ENCODE results near the gene FUBP1.
"Not testable (repeated sequence)": the region's sequence is repeated elsewhere in the genome, so short reads cannot be mapped to it uniquely, and the experiment has no call there.

The FUBP1 gene, protein sequence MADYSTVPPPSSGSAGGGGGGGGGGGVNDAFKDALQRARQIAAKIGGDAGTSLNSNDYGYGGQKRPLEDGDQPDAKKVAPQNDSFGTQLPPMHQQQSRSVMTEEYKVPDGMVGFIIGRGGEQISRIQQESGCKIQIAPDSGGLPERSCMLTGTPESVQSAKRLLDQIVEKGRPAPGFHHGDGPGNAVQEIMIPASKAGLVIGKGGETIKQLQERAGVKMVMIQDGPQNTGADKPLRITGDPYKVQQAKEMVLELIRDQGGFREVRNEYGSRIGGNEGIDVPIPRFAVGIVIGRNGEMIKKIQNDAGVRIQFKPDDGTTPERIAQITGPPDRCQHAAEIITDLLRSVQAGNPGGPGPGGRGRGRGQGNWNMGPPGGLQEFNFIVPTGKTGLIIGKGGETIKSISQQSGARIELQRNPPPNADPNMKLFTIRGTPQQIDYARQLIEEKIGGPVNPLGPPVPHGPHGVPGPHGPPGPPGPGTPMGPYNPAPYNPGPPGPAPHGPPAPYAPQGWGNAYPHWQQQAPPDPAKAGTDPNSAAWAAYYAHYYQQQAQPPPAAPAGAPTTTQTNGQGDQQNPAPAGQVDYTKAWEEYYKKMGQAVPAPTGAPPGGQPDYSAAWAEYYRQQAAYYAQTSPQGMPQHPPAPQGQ

DNA sequence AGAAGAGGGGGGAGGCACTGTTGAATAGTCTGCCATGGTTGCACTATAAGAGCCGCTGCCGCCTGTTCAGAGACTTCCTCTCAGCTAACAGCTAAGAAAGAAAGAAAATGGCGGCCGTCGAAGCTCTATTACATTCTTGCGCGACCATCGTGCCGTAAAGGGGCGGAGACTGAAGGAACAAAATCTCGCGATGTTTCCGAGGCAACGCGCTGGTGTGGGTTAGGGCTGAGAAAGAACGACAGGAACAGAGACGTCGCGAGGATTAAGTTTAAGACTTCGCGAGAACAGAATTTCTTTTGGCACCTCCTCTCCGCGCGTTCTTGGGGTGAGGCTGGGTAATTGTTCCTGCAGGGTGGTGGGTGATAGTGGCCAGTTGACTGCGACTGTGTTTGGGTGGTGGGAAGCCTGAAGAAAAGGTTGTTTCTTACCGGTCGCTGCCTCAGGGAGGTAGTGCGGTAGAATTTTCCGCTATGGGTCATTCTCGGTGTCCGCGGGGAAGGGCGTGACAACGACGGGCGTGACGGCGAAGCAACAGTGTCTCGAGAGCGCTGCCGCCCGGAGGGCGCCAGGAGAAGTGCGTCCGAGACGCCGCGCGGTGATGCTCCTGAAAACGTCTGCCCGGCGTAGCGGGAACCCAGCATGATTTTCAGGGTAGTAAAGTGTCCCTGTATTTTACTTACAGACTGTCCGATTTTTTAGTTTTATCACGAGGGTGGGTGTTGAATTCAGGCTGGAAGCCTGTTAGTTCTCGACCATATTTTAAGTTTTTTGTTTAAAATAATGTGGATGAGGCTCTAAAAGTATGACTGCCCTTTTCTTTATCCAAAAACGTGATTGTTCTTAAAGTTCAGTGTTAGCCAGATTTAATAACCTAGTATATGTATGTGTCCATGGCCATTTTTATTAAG lies at the start of gene FUBP1:
TSS of gene FUBP1 (minus strand) at position 104 of the 908 bp plus-strand sequence. CDS start at position 36, 68 bp downstream.
- DNase-seq, result peak; percentile 99

DNA sequence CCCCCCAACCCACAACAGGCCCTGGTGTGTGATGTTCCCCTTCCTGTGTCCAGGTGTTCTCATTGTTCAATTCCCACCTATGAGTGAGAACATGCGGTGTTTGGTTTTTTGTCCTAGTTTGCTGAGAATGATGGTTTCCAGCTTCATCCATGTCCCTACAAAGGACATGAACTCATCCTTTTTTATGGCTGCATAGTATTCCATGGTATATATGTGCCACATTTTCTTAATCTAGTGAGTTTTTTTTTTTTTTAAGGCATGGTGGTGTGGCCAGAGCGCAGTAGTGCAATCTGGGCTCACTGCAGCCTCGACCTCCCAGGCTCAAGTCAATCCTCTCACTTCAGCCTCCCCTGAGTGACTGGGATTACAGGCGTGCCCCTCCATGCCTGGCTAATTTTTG lies 42.3 kb upstream of the FUBP1 start:
- DNase-seq, result not testable (repeated sequence)

GRCh38 chr1:78019024-78019423 lies 40.2 kb upstream of the FUBP1 start:
- DNase-seq, result no peak

GRCh38 chr1:78015148-78015547 lies 36.3 kb upstream of the FUBP1 start:
- DNase-seq, result no peak

DNA sequence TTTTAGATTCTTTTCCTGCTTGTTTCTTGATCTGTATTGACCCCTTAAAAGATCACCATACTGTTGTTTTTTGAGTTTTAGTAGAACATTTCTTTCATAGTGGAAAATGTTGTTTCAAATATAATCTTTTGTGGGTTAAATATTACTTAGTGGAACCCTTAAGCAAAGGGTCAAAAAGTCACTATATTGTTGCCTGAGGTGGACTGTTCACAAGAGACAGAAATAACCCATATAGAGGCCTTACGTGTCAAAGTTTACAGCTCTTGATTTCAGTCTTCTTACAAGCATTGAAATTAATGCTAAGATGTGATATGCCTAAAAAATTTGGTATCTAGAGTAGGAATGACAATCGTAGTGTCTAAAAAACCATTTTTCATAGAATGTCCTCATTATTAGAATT lies 32.2 kb upstream of the FUBP1 start:
- no peak for DNase-seq

- DNase-seq, result no peak
Measured at GRCh38 chr1:78009836-78010235, 31.0 kb upstream of the FUBP1 start.

DNA sequence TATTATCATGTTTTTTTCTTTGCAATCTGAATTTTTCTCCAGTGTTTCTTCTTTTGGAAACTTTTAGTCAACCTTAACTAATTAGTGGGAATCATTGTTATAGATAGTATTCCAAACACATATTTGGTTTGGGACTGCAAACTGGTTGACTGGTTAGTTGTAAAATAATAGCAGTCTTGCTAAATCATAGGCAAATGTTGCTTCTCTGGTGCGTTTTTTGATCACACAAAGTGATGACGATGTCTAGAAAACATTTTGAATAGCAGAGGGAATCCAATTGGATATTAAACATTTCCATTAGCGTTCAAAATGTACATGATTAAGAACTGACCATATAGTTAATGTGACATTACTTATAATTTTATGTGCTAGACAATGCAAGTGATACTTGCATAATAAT lies 30.4 kb upstream of the FUBP1 start:
- DNase-seq, result no peak

- DNase-seq, result no peak
Measured at GRCh38 chr1:78007677-78008341, 28.9 kb upstream of the FUBP1 start.

DNA sequence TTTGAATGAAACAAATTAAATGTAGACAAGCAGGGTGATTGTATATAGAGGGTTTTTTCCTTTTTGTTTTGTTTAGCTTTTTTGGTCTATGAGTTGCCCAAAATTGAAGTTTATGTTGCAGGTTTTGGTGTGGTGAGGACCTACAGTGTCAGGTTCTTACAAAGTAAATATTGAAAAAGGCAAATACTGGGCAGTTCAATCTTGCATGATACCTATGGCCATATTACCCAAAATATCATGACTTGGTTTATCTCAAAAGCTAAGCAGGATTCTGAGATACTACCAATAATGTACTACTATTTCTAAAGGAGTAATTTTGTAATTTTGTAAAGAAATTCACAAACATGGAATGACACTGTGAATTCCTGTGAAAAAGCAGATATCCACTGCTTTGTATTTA lies 27.6 kb upstream of the FUBP1 start:
- DNase-seq, result no peak

GRCh38 chr1:78005755-78006154 lies 26.9 kb upstream of the FUBP1 start:
- DNase-seq, result peak; percentile 28

- DNase-seq, result no peak
Measured at GRCh38 chr1:78005448-78005722, 26.5 kb upstream of the FUBP1 start.

- DNase-seq, result peak; percentile 93
Measured at GRCh38 chr1:78004719-78005447, 26.0 kb upstream of the FUBP1 start, which contains the start of gene DNAJB4. Gene DNAJB4, plus strand, starts transcription at chr1:78004939. Its CDS starts 172 bp downstream, at chr1:78005111.

DNA sequence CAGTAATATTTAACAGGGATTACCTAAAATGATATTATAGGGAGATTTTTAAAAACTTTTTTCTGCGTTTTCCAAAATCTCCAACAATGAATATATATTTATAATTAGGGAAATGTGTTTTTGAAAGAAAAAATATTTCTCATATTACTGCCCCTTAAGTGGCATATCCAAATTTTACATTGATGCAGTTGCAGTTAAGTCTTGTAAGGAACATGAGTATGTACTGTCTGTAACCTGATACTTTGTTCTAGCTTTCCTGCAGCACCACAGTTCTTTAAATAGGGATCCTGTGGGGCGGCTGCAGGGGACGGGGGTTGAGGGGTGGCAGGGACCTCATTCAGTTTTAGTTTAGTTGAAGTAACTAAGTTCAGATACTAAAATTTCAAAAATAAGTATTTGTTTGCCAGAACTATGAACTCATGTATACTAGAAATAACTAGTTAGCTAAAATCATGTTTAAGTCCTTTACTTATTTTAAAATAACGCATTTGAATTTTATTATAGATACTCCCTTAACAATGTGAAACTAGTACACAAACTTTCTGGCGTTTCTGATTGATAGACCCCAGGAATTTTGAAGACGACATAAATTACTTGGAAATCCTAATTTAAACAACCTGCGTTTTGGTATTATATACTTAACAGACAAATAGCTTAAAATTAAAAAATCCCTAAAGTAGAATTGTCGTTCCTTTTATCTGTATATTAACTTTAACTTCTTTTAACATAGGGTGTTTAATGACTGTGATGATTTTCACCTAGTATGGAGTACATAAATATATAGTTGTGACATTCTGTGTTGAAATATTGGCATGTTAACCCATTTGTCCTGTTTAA lies 25.2 kb upstream of the FUBP1 start:
- DNase-seq, result peak; percentile 62

- no peak for DNase-seq
Measured at GRCh38 chr1:78003070-78003746, 24.3 kb upstream of the FUBP1 start.

DNA sequence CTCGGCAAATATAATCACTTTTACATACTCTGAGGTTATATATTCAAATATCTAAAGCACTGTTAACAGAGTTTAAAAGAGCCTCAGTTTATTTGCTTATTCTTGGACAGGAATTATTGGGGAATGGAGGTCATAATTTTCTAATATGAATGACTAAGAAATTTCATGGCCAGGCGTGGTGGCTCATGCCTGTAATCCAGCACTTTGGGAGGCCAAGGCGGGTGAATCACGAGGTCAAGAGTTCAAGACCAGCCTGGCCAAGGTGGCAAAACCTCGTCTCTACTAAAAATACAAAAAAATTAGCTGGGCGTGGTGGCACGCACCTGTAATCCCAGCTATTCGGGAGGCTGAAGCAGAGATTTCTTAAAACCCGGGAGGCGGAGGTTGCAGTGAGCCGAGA lies 21.7 kb upstream of the FUBP1 start:
- not testable (repeated sequence) for DNase-seq

- DNase-seq, result no peak
Measured at GRCh38 chr1:77996734-77997133, 17.9 kb upstream of the FUBP1 start.

GRCh38 chr1:77994117-77994705 lies 15.3 kb upstream of the FUBP1 start:
- no peak for DNase-seq

GRCh38 chr1:77991638-77992037 lies 12.8 kb upstream of the FUBP1 start:
- DNase-seq, result no peak

DNA sequence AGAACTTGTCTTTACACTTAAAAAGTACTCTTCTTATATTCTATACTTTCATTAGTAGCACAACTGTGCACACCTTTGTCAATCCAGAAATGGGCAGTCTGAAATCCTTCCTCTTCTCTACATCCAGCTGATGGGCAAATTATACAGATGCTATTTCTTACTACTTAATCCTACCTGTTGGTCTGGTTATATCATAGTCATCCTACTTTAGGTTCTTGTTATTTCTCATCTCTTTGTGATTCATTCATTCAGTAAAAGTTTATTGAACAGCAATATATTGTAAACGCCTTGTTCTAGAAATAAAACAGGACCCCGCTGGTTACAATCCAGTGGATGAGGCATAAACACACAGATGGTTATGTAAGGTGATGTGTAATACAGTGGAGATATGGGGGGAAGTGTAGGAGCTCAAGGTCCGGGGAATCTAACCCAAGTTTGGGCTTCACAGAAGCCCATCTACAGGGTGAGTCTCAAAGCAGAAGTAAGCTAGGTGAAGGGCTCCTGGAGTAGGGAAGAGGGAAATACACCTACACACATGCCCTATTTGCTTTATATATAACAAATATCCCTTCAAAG lies 11.8 kb upstream of the FUBP1 start:
- DNase-seq, result no peak

DNA sequence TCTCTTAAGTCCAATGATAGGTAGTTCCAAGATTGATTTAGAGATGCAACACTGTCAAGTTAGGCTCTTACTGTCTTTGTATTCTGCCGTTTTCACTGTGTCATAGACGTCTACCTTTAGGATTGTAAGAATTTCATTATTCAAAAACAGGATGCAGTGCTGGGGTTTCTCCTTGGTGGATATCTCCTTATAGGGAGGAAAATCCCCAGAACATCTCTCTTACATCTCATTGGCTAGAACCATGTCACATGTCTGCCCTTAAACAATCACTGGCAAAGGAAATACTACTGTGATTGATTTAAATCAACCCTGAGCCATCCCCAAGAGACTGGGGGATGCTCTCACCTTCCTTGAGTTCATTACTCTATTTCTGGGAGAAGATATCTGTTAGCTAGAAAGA lies 10.9 kb upstream of the FUBP1 start:
- DNase-seq, result no peak

All from CD4-positive, alpha-beta T cell treated with Interleukin-10 for 1 hour (primary cell).